Epithelial cell of proximal tubule (primary cell): ENCODE data around the gene NEDD9. TPM values are rescaled to one million over a fixed set of nuclear protein-coding genes. Genes with fewer than 3 reads are reported as not detected.

Source experiments
- DNase-seq: peaks from one replicate; pipeline ENCODE4 v3.0.0-alpha.2; 2011; ENCODE audit warnings: low read depth
- H3K4me3 ChIP-seq: 2 replicates; pipeline ENCODE4 v1.5.1; 2011; ENCODE audit warnings: low read depth, mild to moderate bottlenecking, low read length
- total RNA-seq: library from RNA; depleted of rRNA; stranded (reverse); fragments of >200 nt; gene quantifications from 2 replicates; pipeline ENCODE4 v1.2.3, GENCODE V29; 2015
- TF ChIP-seq, protein P1 (sequence below): conservative IDR thresholded peaks from 2 replicates; pipeline ENCODE4 v1.5.1; 2012; ENCODE audit warnings: low read depth, mild to moderate bottlenecking, low read length

The NEDD9 gene
- total RNA-seq, 1 donor from 2014 or later: 35.1 TPM

DNA sequence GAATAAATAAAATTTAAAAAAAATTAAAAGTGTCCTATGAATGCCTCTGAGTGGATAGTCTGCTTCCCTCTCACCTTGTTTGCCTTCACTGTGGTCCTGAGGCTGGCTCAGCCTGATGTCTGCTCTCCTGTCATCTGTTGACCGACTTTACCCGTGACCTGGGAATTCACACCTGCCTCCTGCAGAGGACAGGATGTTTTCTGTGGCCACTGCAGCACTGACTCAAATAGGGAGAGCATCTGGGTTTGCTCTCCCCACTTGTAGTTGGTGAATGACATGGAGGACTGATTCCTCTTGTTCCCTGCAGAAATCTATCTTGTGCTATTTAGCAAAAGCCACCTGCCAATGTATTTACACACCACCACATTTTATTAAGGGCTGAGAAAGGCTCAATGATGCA, 68.5 kb downstream of the NEDD9 start:
- DNase-seq: no peak
- TF ChIP-seq, protein P1, sequence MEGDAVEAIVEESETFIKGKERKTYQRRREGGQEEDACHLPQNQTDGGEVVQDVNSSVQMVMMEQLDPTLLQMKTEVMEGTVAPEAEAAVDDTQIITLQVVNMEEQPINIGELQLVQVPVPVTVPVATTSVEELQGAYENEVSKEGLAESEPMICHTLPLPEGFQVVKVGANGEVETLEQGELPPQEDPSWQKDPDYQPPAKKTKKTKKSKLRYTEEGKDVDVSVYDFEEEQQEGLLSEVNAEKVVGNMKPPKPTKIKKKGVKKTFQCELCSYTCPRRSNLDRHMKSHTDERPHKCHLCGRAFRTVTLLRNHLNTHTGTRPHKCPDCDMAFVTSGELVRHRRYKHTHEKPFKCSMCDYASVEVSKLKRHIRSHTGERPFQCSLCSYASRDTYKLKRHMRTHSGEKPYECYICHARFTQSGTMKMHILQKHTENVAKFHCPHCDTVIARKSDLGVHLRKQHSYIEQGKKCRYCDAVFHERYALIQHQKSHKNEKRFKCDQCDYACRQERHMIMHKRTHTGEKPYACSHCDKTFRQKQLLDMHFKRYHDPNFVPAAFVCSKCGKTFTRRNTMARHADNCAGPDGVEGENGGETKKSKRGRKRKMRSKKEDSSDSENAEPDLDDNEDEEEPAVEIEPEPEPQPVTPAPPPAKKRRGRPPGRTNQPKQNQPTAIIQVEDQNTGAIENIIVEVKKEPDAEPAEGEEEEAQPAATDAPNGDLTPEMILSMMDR: no peak
- H3K4me3 ChIP-seq: no peak overlapping the region

DNA sequence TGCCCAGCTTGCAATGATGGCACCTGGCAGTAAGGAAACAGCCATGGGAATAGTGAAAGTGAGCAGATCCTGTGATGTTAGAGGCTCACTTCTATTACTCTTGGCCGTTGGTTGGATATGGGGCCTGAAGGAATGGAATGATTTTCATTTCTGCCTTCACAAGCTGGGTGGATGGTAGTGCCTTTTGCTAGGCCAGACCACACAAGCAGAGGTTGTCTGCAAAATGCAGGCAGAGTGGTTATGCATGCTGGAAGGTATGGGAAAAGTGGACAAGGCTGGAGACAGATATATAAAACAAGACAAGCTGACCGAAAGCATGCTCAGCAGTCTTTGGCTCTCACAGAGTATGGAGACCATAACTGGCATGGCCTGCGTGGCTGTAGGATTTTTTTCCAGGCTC, 70.2 kb downstream of the NEDD9 start:
- H3K4me3 ChIP-seq: no peak overlapping the region
- DNase-seq: no peak
- TF ChIP-seq, protein P1: no peak

DNA sequence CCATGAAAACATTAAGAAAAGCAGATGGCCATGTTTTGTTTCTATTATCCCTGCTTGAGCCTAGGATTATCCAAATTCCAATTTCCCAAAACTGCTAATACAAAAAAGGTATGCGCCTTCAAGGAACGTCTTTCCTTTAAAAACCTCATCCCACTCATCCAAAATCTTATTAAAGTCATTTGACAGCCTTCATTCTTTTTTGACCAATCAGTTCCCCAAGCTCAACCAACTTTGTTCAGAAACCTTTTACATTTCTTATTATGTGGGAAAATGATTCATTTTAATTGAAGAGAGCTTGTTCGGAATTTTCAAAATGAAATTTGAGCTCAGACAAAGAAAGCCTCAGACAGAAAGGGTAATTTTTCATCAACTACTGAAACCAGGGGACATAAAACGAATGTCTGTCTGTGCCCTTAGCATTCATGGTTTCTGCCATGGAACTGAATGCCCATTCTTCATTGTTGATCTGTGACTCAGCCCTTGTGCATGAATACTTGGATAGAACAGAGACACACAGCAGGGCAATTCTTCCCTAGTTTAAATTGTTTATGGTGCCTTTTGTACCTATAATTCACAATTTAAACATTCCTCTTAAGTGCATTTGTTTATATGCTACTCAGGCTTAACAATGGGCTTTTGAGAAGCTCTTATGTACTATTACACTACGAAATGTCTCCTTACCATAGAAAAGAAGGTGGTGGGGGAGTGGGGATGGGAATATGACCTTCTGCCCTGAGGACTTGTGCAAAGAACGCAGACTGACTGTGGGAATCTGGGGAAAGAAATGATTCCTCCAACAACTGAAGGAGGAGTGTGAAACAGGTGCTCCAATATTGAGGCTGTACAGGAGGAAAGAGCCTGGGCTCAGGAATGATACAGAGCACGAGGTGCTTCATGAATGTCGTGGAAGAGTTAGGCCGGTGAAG, 71.2 kb downstream of the NEDD9 start:
- H3K4me3 ChIP-seq: no peak overlapping the region
- TF ChIP-seq, protein P1: no peak
- no peak for DNase-seq

DNA sequence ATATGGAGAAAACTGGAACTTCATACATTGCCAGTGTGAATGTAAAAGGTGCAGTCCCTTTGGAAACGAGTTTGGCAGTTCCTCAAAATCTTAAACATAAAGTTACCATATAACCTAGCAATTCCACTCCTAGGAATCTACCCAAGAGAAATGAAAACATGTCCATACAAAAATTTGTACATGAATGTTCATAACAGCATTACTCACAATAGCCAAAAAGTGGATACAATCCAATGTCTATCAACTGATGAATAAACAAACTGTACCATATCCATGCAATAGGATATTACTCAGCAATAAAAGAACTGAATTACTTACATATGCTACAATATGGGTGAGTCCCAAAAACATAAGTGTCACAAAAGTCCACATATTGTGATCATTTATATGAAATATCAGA, 72.3 kb downstream of the NEDD9 start:
- no peak overlapping the region for H3K4me3 ChIP-seq
- DNase-seq: no peak
- TF ChIP-seq, protein P1: no peak

DNA sequence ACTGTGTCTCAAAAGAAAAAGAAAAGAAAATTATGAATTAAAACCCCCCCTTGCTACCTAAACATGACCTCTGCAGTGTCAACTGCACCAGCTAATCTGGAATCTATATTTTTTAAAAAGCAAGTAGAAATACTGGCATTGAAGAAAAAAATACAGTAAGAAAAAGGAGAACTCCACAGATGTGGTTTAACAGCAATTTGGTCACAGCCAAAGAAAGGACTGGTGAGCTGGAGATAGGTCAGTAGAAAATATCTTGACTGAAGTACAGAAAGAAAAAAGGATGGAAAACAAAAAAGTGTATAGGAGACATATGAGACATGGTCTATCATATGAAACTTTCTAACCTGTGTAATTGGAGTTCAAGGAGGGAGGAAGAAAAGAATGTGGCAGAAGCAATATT, 76.9 kb downstream of the NEDD9 start:
- TF ChIP-seq, protein P1: no peak
- no peak for DNase-seq
- H3K4me3 ChIP-seq: no peak overlapping the region

DNA sequence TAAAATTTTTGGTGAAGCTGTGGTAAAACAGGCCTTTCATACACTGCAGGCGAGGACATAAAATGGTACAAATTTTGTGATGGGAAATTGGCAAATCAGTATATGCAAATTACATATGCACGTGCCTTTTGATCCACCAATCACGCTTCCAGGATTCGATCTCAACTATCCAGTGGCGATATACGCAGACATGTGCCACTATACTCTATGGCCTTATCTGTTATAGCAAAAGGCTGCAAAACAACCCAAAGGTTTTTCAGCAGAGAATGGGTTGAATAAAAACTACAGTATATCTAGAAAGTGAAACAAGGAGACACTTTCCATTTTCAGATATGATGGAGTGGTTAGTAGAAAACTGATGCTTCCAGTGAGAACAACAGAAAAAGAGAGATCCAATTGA, 79.0 kb downstream of the NEDD9 start:
- no peak for DNase-seq
- H3K4me3 ChIP-seq: no peak overlapping the region
- TF ChIP-seq, protein P1: no peak

DNA sequence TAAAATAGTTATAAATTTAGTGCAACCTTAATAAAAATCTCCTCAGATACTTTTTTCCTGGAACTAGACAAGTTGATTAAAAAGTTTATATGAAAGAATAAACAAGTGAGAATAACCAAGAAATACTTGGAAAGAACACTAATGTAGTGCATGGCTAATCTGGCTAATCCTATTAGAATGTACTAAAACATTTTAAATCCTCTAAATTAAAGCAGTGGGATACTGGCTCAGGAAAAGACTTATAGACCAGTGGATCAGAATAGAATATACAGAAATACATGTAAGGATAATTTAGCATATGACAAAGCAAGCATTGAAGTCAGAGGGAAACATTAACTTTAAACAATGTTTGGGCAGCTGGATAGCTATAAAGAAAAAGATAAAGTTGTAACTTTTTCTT, 79.9 kb downstream of the NEDD9 start:
- no peak for DNase-seq
- H3K4me3 ChIP-seq: no peak overlapping the region
- TF ChIP-seq, protein P1: no peak
